Measurements from ENCODE around the gene ATP2B2.

DNA sequence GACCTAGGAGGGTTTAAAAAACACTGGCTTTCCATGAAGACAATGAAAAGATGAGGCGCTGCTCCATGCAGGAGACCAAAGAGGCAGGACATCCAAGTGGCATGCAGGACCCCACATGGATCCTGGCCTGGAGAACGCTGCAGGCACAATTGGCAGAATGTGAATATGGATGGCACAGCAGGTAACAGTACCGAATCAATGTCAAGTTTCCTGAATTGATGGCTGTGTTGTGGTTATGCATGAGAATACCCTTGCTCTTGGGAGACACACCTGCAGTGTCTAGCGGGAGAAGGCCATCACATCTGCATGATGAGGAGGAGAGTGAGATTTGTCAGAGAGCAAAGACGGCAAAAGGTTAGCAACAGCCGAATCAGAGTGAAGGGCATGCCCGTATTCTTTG, 110.2 kb downstream of the ATP2B2 start:
- TF ChIP-seq, protein P1, sequence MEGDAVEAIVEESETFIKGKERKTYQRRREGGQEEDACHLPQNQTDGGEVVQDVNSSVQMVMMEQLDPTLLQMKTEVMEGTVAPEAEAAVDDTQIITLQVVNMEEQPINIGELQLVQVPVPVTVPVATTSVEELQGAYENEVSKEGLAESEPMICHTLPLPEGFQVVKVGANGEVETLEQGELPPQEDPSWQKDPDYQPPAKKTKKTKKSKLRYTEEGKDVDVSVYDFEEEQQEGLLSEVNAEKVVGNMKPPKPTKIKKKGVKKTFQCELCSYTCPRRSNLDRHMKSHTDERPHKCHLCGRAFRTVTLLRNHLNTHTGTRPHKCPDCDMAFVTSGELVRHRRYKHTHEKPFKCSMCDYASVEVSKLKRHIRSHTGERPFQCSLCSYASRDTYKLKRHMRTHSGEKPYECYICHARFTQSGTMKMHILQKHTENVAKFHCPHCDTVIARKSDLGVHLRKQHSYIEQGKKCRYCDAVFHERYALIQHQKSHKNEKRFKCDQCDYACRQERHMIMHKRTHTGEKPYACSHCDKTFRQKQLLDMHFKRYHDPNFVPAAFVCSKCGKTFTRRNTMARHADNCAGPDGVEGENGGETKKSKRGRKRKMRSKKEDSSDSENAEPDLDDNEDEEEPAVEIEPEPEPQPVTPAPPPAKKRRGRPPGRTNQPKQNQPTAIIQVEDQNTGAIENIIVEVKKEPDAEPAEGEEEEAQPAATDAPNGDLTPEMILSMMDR (IDR thresholded peaks at IDR 0.05): no peak
- TF ChIP-seq EP300 (IDR thresholded peaks at IDR 0.05): no peak

All from tibial nerve (tissue), 4 donors.